ENCODE measurements around the gene CDRT4. TPM values are rescaled to one million over a fixed set of nuclear protein-coding genes. Genes with fewer than 3 reads are reported as not detected.
"Not testable (repeated sequence)": the region's sequence is repeated elsewhere in the genome, so short reads cannot be mapped to it uniquely, and the experiment has no call there.

The CDRT4 gene
- total RNA-seq, 4 donors from 2014 or later = 0.29 to 22.8 (median 4.2) TPM

DNA sequence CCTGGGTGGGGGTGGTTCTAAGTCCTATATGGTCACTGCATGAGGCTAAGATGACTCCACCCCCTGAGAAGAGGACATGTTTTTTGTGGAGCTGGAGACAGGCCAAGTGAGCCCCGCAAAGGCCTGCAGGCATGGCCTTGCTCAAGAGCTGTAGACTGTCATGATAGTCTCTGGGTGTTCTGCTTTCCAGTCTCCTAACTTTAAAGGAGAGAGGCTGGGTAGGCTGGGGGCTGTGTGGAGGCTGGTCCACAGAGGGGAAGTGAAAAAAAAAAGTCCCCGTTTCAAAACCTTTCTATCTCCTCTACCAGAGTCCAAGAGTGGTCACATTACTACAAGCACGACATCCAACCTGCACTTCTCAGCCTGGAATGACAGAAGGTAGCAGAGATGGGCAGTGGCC lies 27.1 kb downstream of the CDRT4 start:
- H3K27ac ChIP-seq = no peak overlapping the region
- DNase-seq = no peak
- no peaks in the 10 kb centered on the region for H3K27me3 ChIP-seq
- no peaks in the 10 kb centered on the region for H3K36me3 ChIP-seq
- H3K9me3 ChIP-seq = no peaks in the 10 kb centered on the region
- no peak overlapping the region for H3K4me3 ChIP-seq
- H3K4me1 ChIP-seq = peaks cover 0 to 6% of the 10 kb centered on the region in 2 donors
- TF ChIP-seq, protein P1, sequence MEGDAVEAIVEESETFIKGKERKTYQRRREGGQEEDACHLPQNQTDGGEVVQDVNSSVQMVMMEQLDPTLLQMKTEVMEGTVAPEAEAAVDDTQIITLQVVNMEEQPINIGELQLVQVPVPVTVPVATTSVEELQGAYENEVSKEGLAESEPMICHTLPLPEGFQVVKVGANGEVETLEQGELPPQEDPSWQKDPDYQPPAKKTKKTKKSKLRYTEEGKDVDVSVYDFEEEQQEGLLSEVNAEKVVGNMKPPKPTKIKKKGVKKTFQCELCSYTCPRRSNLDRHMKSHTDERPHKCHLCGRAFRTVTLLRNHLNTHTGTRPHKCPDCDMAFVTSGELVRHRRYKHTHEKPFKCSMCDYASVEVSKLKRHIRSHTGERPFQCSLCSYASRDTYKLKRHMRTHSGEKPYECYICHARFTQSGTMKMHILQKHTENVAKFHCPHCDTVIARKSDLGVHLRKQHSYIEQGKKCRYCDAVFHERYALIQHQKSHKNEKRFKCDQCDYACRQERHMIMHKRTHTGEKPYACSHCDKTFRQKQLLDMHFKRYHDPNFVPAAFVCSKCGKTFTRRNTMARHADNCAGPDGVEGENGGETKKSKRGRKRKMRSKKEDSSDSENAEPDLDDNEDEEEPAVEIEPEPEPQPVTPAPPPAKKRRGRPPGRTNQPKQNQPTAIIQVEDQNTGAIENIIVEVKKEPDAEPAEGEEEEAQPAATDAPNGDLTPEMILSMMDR (IDR thresholded peaks at IDR 0.05) = no peak
- no peak for TF ChIP-seq POLR2A (IDR thresholded peaks at IDR 0.05)
- intact Hi-C loops (cut with DNase I; ENCODE audit: low total_unique reads) = no loop called here

DNA sequence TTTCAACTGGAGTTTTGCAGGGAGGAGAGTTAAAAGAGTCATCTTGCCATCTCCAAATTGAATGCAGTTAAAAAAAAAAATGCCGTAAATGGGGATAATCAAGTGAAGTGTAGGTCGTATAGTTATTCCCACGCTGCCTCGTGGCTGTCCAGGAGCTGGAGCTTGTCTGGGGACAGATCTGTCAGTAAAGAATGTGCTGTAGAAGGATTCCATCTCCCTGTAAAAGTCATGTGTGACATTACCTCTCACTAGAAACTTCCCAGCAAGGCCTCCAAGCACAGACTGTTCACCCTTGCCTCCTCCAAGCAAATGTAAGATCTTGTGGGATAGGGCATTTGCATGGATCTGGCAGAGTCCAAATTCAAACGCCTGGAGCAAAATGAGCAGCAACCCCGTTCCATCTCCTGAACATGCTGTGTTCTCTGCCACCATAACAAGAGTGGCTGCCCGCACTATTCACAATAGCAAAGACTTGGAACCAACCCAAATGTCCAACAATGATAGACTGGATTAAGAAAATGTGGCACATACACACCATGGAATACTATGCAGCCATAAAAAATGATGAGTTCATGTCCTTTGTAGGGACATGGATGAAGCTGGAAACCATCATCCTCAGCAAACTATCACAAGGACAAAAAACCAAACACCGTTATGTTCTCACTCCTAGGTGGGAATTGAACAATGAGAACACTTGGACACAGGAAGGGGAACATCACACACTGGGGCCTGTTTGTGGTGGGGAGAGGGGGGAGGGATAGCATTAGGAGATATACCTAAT lies 28.0 kb downstream of the CDRT4 start:
- DNase-seq; H3K4me1 ChIP-seq; H3K36me3 ChIP-seq; H3K9me3 ChIP-seq; H3K4me3 ChIP-seq; H3K27ac ChIP-seq; intact Hi-C loops (cut with DNase I; ENCODE audit: low total_unique reads); H3K27me3 ChIP-seq: not testable (repeated sequence)

DNA sequence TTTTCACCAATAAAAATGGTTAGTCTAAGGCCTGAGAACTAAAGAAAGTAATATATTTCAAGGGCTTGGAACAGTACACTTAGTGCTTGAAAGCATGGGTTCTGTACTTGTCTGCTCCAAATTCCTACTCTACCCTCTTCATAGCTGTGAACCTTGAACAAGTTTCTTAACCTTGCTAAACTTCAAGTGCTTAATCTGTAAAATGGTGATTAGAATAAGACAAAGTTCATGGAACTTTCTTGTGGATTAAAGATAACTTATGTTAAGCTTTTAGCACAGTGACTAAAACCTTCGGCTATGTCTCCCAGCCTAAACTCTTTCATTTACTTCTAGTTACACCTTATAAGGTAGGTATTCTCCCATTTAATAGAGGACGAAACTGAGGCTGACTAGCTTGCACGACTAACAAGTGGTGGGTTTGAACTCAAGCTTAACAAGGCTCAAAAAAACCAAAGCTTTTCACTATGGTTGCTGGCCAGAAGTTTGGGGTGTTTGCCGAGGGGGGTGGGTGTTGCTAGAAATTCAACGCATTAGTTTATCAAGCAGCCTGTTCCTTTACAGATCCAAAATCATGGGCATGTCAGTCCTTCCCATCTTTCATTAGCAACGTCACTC lies 28.8 kb downstream of the CDRT4 start:
- H3K27ac ChIP-seq = no peak overlapping the region
- H3K36me3 ChIP-seq = no peaks in the 10 kb centered on the region
- DNase-seq = no peak
- intact Hi-C loops (cut with DNase I; ENCODE audit: low total_unique reads) = no loop called here
- H3K9me3 ChIP-seq = no peaks in the 10 kb centered on the region
- TF ChIP-seq, protein P1 (IDR thresholded peaks at IDR 0.05) = no peak
- TF ChIP-seq POLR2A (IDR thresholded peaks at IDR 0.05) = no peak
- no peak overlapping the region for H3K4me3 ChIP-seq
- no peaks in the 10 kb centered on the region for H3K27me3 ChIP-seq
- H3K4me1 ChIP-seq = peaks cover 0 to 6% of the 10 kb centered on the region in 2 donors

DNA sequence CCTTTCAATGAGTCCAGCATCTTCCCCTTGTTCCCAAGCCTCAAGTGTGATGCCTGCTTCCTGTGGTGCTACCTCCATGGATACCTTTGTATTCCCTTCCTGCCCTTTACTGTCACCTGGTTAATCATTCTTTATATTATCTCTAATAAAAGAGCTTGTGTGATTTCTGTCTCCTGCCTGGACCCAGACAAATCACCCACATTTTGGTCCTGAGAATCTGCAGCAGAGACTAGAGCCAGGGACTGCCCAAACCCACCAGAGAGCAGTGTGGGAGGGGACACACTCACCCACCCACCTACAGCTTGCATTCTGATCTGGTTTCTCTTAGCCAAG lies 30.2 kb downstream of the CDRT4 start:
- DNase-seq = no peak
- intact Hi-C loops (cut with DNase I; ENCODE audit: low total_unique reads) = no loop called here
- Histone ChIP-seq H3K36me3 (no peaks in the 10 kb centered on the region), H3K27ac (peak overlapping the region in 1 of 2 donors; percentile 66), H3K4me1 (peaks cover 0 to 6% of the 10 kb centered on the region in 2 donors), H3K9me3 (no peaks in the 10 kb centered on the region), H3K4me3 (no peak overlapping the region), H3K27me3 (no peaks in the 10 kb centered on the region)
- TF ChIP-seq POLR2A (IDR thresholded peaks at IDR 0.05) = no peak
- TF ChIP-seq, protein P1 (IDR thresholded peaks at IDR 0.05) = no peak

DNA sequence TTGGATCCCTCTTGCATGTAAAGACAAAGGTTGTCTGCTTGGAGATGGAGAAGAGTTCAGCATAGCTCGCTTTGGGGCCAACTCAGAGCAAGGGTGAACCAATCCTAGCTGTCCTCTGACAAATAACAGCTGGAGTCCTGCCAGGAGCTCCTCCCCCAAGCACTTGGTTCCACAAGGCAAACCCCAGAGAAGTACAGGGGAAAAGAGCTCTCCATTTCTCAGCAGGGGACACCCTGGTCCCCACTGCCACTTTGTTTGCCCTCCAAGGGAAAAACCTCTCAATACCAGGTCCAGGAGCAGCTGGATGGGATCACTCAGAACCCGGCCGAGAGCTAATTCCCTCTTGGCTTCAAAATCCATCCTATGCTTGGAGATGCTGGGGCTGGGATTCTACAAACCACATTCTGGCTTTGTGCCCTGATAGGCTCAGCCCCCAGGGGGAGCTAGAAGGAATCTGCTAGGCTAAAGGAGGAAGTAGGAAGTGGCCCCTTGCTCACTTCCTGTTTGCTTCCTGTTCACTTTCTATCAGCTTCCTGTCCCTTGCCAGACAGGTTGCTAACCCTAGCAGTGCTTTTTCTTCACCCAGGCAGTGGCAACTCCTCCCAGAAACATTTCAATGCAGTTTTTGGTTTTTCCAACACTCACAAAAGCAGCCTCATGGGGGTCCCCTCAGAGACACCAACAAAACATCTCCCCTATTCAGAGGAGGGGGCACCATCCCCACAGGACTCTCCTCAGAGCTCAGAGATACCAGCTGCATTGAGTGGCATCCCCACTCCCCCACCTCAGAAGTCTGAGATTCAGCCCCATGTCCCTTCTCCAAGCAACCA lies 30.7 kb downstream of the CDRT4 start:
- no peaks in the 10 kb centered on the region for H3K9me3 ChIP-seq
- intact Hi-C loops (cut with DNase I; ENCODE audit: low total_unique reads) = no loop called here
- TF ChIP-seq, protein P1 (IDR thresholded peaks at IDR 0.05) = no peak
- TF ChIP-seq POLR2A (IDR thresholded peaks at IDR 0.05) = no peak
- H3K36me3 ChIP-seq = no peaks in the 10 kb centered on the region
- peak; percentile 75 to 82 for DNase-seq
- H3K27ac ChIP-seq = peak overlapping the region; percentile 3 to 66
- H3K4me3 ChIP-seq = no peak overlapping the region
- H3K27me3 ChIP-seq = no peaks in the 10 kb centered on the region
- peaks cover 0 to 6% of the 10 kb centered on the region in 2 donors for H3K4me1 ChIP-seq
